Femur (tissue), 1 donor: Measurements from ENCODE around the gene C1orf159.
A peak's percentile ranks its signal among the peaks of the same experiment; 100 is the strongest.
"Not testable (repeated sequence)": the region's sequence is repeated elsewhere in the genome, so short reads cannot be mapped to it uniquely, and the experiment has no call there.

Experiments
- DNase-seq: peaks from one replicate; pipeline ENCODE4 v3.0.0-alpha.2; 2017

C1orf159 gene

DNA sequence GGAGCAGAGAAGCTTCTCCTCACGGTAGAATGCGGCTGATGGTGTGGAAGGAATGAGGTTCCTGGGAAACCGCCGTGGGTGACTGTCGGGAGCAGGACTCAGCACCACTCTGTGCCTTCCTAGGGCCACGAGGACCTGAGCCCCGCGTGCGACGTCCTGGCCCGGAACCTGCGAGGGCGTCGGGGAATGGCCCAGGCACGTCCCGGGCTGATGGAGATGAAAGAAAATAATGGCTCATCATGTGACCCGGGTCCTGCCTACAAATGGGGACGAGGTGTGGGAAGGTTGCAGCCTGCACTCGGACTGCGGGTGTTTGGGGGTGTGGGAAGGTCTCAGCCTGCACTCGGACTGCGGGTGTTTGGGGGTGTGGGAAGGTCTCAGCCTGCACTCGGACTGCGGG, 32.7 kb upstream of the C1orf159 start:
- DNase-seq: no peak

GRCh38 chr1:1148061-1148460, 32.2 kb upstream of the C1orf159 start:
- DNase-seq: no peak

DNA sequence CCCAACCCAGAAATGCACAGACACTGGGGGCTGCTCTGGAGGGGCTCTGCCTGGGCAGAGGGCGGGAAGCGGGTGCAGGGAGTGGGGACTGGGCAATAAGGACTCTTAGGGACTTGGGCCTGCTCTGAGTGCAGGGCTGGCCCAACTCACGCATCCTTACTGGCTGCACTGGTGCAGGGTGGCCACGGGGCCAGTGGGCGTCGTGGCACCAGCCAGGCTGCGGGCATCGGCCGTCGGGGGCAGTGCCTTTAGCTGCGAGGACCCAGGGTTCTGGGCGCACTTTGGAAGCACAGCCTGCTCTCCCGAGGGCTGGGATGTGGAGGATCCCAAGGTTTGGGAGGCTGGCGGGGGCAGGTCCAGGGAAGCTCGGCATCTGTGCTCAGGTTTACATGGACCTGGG, 30.7 kb upstream of the C1orf159 start:
- DNase-seq: no peak

DNA sequence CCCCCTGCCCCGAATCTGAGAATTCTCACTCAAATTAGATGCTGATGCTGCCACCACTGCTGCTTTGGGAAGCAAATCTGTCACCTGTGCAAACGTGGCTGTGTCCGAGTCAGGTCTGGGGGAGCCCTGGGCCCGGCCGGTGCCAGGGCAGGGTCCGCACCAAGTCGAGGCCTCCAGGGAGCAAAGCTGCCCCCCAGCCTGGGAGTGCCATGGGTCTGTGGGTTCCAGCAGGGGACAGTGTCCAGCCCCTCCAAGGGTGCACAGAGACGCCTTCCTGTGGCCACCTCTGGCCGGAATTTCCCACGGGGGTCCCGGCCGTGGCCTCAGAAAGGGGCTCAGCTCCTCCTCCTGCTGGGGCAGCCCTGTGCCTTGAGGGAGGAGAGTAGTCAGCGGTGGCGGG, 30.1 kb upstream of the C1orf159 start:
- no peak for DNase-seq

DNA sequence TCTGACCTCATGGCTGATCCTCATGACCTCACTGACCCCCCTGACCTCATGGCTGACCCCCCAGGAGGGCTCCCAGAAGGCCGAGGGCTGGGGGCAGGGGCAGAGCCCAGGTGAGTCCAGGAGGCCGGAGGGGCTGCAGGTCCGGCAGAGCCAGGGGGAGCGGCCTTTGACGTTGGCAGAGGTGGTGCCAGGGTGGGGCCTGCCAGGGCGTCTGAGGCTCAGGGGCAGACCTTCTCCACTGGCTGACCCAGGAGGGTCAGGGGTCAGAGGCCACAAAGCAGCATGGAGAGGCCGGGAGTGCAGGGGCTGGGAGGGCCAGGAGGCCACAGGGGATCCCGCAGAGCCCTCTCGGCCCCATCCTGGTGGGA, 29.6 kb upstream of the C1orf159 start:
- no peak for DNase-seq

- DNase-seq: no peak
These were observed 29.1 kb upstream of the C1orf159 start for GRCh38 chr1:1144843-1145546.

- DNase-seq: no peak
These were observed 28.4 kb upstream of the C1orf159 start for GRCh38 chr1:1144122-1144842.

DNA sequence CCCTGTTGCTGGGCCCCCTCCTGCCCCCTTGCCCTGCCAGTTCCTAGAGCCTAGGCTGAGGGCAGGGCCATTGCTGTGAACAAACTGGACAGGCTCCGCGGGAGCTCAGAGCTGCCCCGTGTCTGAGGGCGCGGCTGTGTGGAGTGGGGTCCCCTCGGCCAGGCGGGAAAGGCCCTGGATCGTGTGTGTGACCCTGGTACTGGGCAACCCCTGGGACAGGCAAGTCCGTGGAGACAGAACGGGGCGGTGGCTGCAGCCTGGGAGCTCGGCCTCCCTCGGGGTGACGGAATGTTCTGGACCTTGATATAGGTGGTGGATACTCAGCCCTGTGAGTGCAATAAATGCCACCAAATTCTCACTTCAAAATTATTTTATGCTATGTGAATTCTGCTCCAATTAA, 27.7 kb upstream of the C1orf159 start:
- DNase-seq: no peak

DNA sequence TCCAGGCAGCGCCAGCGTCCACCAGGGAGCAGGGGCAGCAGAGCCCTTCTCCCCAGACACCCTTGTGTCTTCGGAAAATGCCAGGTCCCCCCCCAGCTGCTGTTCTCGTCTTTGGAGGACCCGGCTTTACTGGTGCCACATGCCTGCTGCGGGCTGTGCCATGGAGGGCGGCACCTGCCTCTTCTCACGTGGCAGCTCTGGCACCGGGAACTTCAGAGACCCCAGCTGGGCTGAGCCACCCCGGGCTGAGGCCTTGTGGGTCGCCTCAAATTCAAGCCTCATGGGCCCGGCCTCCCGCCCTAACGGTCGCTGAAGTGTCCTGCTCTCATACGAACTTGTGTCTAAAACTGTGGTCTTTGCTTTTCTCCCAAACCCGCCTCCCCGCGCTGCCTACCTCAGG, 27.0 kb upstream of the C1orf159 start:
- no peak for DNase-seq

DNA sequence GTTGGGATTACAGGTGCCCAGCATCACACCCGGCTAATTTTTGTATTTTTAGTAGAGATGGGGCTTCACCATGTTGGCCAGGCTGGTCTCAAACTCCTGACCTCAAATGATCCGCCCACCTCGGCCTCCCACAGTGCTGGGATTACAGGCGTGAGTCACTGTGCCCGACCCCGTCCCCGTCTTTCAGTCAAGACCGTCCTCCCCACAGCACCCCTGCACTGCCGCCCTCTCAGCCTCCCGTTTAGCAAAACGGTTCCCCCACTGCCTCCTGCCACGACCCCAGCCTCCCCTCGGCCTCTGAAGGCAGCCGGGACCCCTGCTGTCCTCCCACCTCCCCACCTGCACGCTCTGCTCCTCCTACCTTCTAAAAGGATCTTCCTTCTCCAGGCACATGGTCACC, 26.5 kb upstream of the C1orf159 start:
- not testable (repeated sequence) for DNase-seq

GRCh38 chr1:1141911-1142250, 26.0 kb upstream of the C1orf159 start:
- no peak for DNase-seq

GRCh38 chr1:1141244-1141910, 25.5 kb upstream of the C1orf159 start:
- no peak for DNase-seq

DNA sequence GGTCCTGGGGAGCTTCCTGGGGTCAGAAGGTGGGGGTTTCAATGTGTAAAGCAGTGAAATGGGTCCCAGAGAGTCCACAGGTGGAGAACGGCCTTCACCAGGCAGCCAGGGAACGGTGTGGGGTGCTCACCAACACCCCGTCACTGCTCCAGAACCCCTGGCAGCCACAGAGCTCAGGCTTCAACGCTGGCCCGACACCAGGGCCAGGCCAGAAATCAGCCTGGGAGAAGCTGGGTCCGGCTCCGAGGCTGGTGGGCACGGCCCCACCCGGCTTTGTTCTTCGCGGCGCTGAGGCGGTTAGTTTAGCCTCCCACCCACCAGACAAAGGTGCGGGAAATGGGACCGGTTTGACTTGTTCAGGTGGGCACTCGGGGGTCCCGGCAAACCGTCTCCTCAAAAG, 24.8 kb upstream of the C1orf159 start:
- no peak for DNase-seq

GRCh38 chr1:1137256-1138045, 21.6 kb upstream of the C1orf159 start:
- DNase-seq: no peak

DNA sequence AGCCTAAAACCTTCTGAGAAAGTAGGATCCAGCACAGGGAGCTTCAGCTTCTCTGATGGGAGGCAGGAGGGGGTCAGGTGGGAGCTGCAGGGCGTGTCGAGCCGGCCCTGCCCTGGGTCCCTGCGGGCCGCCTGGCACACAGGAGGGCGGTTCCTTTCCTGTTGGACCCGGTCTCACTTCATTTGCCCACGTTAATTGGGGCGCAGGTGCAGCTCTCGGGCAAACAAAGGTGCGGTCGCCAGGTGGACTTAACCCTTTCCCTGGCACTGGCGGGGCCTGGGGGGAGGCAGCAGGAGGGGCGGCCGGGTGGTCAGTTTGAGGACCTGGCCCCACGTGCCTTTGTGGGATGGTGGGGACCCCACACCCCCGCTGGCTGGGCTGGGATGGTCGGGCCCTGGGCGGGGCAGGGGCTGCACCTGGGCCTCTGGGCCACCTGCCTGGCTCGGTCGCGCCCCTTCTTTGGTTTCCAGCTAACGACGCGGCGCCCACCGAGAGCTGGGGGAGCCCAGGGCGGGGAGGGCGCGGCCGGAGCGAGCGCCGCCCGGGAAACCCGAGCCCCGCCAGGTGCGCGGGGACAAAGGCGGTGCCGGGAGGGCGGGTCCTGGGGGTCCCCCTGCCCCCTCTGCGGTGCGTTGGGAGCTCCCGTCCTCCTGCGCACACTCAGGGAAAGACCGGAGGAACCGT, 20.8 kb upstream of the C1orf159 start:
- no peak for DNase-seq

DNA sequence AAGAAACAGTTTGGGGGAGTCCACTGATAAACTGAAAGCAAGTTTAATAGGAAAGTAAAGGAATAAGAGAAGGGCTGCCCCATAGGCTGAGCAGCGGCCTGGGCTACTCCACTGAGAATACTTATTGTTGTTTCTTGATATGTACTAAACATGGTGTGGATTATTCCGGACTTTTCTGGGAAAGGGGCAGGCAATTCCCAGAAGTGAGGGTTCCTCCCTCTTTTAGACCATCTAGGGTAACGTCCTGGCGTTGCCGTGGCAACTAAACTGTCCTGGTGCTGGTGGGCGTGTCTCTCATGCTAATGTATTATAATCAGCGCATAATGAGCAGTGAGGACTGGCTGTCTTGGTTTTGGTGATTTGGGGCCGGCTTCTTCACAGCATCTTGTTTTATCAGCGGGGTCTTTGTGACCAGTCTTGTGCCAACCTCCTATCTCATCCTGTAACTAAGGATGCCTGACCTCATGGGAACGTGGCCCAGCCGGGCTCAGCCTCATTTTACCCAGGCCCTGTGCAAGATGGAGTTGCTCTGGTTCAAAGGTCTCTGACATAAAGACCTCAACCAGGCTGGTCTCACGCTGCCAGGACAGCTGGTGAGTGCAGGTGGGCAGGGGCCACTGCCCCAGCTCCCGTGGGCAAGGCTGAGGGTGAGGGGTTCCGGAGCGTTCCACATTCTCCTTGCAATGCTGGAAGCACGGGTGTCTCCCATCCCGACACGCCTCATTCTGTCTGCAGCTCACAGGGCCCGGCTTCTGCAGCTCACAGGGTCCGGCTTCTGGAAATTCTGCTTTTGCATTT, 19.6 kb upstream of the C1orf159 start:
- DNase-seq: peak; percentile 77

DNA sequence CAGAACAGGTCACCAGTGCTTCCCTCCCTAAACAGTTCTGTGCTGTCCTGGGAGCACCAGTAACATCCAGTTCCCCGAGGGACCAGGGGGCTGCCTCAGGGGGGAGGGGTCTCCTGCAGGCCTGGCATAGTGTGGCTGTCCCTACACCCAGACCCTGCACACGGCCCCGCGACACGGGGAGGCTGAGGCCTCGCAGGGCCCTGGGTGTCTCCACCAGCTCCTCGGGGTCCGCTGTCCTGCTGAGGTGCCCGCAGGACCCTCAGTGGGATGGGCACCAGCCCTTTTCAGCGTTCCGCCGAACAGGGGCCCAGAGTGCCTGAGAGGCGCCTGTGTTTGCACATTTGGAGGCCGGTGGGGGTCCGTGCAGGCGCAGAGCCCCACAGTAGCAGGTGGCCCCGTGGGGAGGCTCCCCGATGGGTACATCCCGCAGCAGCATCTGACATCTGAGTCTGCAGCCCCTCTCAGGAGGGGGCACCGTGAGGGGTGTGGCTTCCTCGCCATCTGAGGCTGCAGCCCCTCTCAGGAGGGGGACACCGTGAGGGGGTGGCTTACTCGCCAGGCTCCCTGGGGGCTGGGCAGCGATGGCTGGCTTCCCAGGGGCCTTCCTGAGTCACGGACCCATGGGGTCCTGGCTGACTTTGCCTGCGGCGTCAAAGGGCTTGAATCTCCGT, 18.5 kb upstream of the C1orf159 start:
- DNase-seq: no peak

- peak; percentile 87 for DNase-seq
These were observed 17.3 kb upstream of the C1orf159 start for GRCh38 chr1:1132956-1133750.

- DNase-seq: no peak
These were observed 16.4 kb upstream of the C1orf159 start for GRCh38 chr1:1132042-1132950.
